ENCODE results near the gene MMD. TPM values are rescaled to one million over a fixed set of nuclear protein-coding genes. Genes with fewer than 3 reads are reported as not detected.
A peak's percentile ranks its signal among the peaks of the same experiment; 100 is the strongest.

Gene MMD
- total and polyA plus RNA-seq, 9 of the 15 experiments (the other 6 are each of a cell fraction or from before 2014, with no cell fraction given) = 3.1 to 18.9 (median 10.7) TPM

GRCh38 chr17:55436224-55437158 lies 14.9 kb upstream of the MMD start (continued):
- no peak for TF ChIP-seq ZNF407 (IDR thresholded peaks at IDR 0.05; ENCODE audit: low read depth)
- TF ChIP-seq SMARCA5 (IDR thresholded peaks at IDR 0.05) = no peak
- no peak for TF ChIP-seq ZNF280B (CRISPR knock-in tag; IDR thresholded peaks at IDR 0.05)
- peak; percentile 80 to 84; a peak in 3 of 4 replicates for TF ChIP-seq TRIM24 (IDR thresholded peaks at IDR 0.05)
- TF ChIP-seq TBL1XR1 (IDR thresholded peaks at IDR 0.05; ENCODE audit: low read length in 2 of 2) = peak in 1 of 2 experiments; percentile 46; a peak in 1 of 4 replicates
- TF ChIP-seq ZNF134 (CRISPR knock-in tag; conservative IDR thresholded peaks at IDR 0.05) = no peak
- no peak for TF ChIP-seq PTRF (tag; IDR thresholded peaks at IDR 0.05)
- TF ChIP-seq ZNF140 (CRISPR knock-in tag; IDR thresholded peaks at IDR 0.05) = no peak
- TF ChIP-seq ZBTB8A (IDR thresholded peaks at IDR 0.05; ENCODE audit: partially characterized antibody) = no peak
- TF ChIP-seq TCF7L2 (IDR thresholded peaks at IDR 0.05; ENCODE audit: low read depth, low read length) = no peak

All from K562 (cell line).